H1 (cell line): ENCODE data around the gene LMO2.

Source experiments
- CEBPB ChIP-seq: IDR thresholded peaks from 2 replicates; pipeline ENCODE4 v1.6.1; 2012; ENCODE audit warnings: low read depth, low read length
- CTCF ChIP-seq, 3 experiments: IDR thresholded peaks; 1 replicate in 2 of 3; 2 replicates in 1 of 3; pipeline versions ENCODE4 v1.5.1 to v1.6.1; 2011; ENCODE audit warnings: low read length in 3 of 3, mild to moderate bottlenecking in 3 of 3, inconsistent platforms in 2 of 3, low read depth in 1 of 3, moderate library complexity in 1 of 3; ENCODE audit not compliant: insufficient read depth in 1 of 3; ENCODE audit errors: control extremely low read depth in 1 of 3

- no peak for TF ChIP-seq CEBPB
- TF ChIP-seq CTCF (IDR thresholded peaks at IDR 0.05; ENCODE audit: control extremely low read depth in 1 of 3, insufficient read depth in 1 of 3, low read depth in 1 of 3, low read length in 3 of 3): no peak
Observed at GRCh38 chr11:33913991-33914390, 22.1 kb upstream of the LMO2 start.
